IMR-90 (cell line): ENCODE data around the gene ACVR1. TPM values are rescaled to one million over a fixed set of nuclear protein-coding genes. Genes with fewer than 3 reads are reported as not detected.

Experiments used
- ATAC-seq: fragments of 200-7000 bp; cut with Tn5 transposase; 2 replicates; pipeline ENCODE4 v1.9.1; 2020; ENCODE audit warnings: low read depth, mild to moderate bottlenecking, moderate library complexity
- BruUV-seq: library from RNA; stranded (reverse); fragments of 400-500 nt; replicated peaks from 2 replicates; lab custom pipeline; 2021; lab: Mats Ljungman, UMichigan
- CTCF ChIA-PET: fragments of 300-600 bp; formaldehyde crosslinking; extraction: SDS; loops from one replicate; lab custom pipeline; 2021; ENCODE audit warnings: antibody characterized with exemption; lab: Yijun Ruan, JAX
- POLR2A ChIA-PET: fragments of 300-600 bp; sonication (Branson Sonifier 250); formaldehyde crosslinking; loops from one replicate; lab custom pipeline; 2022; ENCODE audit warnings: antibody characterized with exemption; ENCODE audit not compliant: unreplicated experiment; lab: Charles Lee
- DNase-seq: peaks from one replicate; pipeline ENCODE4 v3.0.0; 2013
- H2AFZ ChIP-seq: replicated peaks from 2 replicates; pipeline ENCODE3; 2013; ENCODE audit warnings: low read length, mild to moderate bottlenecking; ENCODE audit not compliant: poor library complexity
- H2AK5ac ChIP-seq: 2 replicates; pipeline ENCODE4 v1.6.1; 2013; ENCODE audit warnings: low read depth, low read length, inconsistent platforms
- H2AK9ac ChIP-seq: replicated peaks from 2 replicates; pipeline ENCODE3; 2013; ENCODE audit warnings: mild to moderate bottlenecking, low read depth, low read length, moderate library complexity; ENCODE audit not compliant: poor library complexity
- H2BK120ac ChIP-seq: 2 replicates; pipeline ENCODE4 v1.6.1; 2013; ENCODE audit warnings: low read depth, low read length, inconsistent platforms
- H2BK15ac ChIP-seq: 3 replicates; pipeline ENCODE4 v1.6.1; 2013; ENCODE audit warnings: low read depth, low read length, inconsistent platforms
- H2BK20ac ChIP-seq: 2 replicates; pipeline ENCODE4 v1.6.1; 2013; ENCODE audit warnings: low read depth, mild to moderate bottlenecking, inconsistent platforms, low read length, moderate library complexity
- H2BK5ac ChIP-seq: 2 replicates; pipeline ENCODE4 v1.6.1; 2013; ENCODE audit warnings: mild to moderate bottlenecking, low read depth, low read length, inconsistent platforms; ENCODE audit not compliant: poor library complexity, severe bottlenecking
- H3K14ac ChIP-seq: replicated peaks from 2 replicates; pipeline ENCODE4 v1.6.1; 2013; ENCODE audit warnings: low read depth, low read length, inconsistent platforms
- H3K18ac ChIP-seq: 2 replicates; pipeline ENCODE4 v1.6.1; 2013; ENCODE audit warnings: low read depth, low read length, control low read depth
- H3K23ac ChIP-seq: 2 replicates; pipeline ENCODE4 v1.6.1; 2013; ENCODE audit warnings: low read depth, low read length, inconsistent platforms
- H3K27ac ChIP-seq: 2 replicates; pipeline ENCODE4 v1.5.1; 2013; ENCODE audit warnings: mild to moderate bottlenecking, control low read depth, low read length; ENCODE audit not compliant: insufficient read depth
- H3K27me3 ChIP-seq: 2 replicates; pipeline ENCODE4 v1.6.1; 2013; ENCODE audit warnings: low read length; ENCODE audit not compliant: control insufficient read depth, insufficient read depth
- H3K36me3 ChIP-seq: 2 replicates; pipeline ENCODE4 v1.6.1; 2013; ENCODE audit warnings: low read length, mixed read lengths; ENCODE audit not compliant: control insufficient read depth, insufficient read depth
- H3K4ac ChIP-seq: 2 replicates; pipeline ENCODE4 v1.6.1; 2013; ENCODE audit warnings: low read depth, low read length, inconsistent platforms
- H3K4me1 ChIP-seq: 2 replicates; pipeline ENCODE4 v1.6.1; 2013; ENCODE audit warnings: low read length, mixed read lengths; ENCODE audit not compliant: control insufficient read depth, insufficient read depth
- H3K4me2 ChIP-seq: 2 replicates; pipeline ENCODE4 v1.6.1; 2013; ENCODE audit warnings: low read depth, mild to moderate bottlenecking, control low read depth, low read length, moderate library complexity
- H3K4me3 ChIP-seq: 2 replicates; pipeline ENCODE4 v1.5.1; 2013; ENCODE audit warnings: low read depth, mild to moderate bottlenecking, control low read depth, low read length, moderate library complexity; ENCODE audit not compliant: insufficient read depth
- H3K56ac ChIP-seq: 2 replicates; pipeline ENCODE4 v1.6.1; 2013; ENCODE audit warnings: low read length, inconsistent platforms; ENCODE audit not compliant: insufficient read depth; ENCODE audit errors: extremely low read depth
- H3K79me1 ChIP-seq, 2 experiments: 2 replicates each; pipeline ENCODE4 v1.6.1; 2013; ENCODE audit warnings: low read length in 2 of 2, inconsistent platforms in 1 of 2, low read depth in 1 of 2
- H3K9ac ChIP-seq: 2 replicates; pipeline ENCODE4 v1.6.1; 2013; ENCODE audit warnings: low read depth, low read length, control low read depth
- H3K9me1 ChIP-seq: 2 replicates; pipeline ENCODE4 v1.6.1; 2013; ENCODE audit warnings: low read length, inconsistent platforms; ENCODE audit not compliant: insufficient read depth
- H3K9me3 ChIP-seq: 2 replicates; pipeline ENCODE4 v1.6.1; 2013; ENCODE audit warnings: low read length; ENCODE audit not compliant: control insufficient read depth, insufficient read depth
- H4K20me1 ChIP-seq: 2 replicates; pipeline ENCODE4 v1.6.1; 2013; ENCODE audit warnings: low read length, inconsistent platforms; ENCODE audit not compliant: insufficient read depth
- H4K5ac ChIP-seq: 2 replicates; pipeline ENCODE4 v1.6.1; 2013; ENCODE audit warnings: mild to moderate bottlenecking, low read depth, low read length, control low read depth
- H4K8ac ChIP-seq, 2 experiments: 2 replicates each; pipeline ENCODE4 v1.6.1; 2013; ENCODE audit warnings: low read depth in 2 of 2, low read length in 2 of 2, control low read depth in 1 of 2, inconsistent platforms in 1 of 2
- H4K91ac ChIP-seq: 2 replicates; pipeline ENCODE4 v1.6.1; 2013; ENCODE audit warnings: low read depth, low read length, inconsistent platforms; ENCODE audit not compliant: insufficient read depth
- CEBPB ChIP-seq: IDR thresholded peaks from 2 replicates; pipeline ENCODE4 v1.6.1; 2012; ENCODE audit warnings: low read depth, low read length, improper control_type of control experiment
- NFE2L2 ChIP-seq: fragments of 150-350 bp; IDR thresholded peaks from 2 replicates; pipeline ENCODE4 v1.6.1; 2016; ENCODE audit warnings: low read depth, mild to moderate bottlenecking, low read length
- WGBS, 2 experiments: methylation state at CpG; one replicate each; pipeline versions ENCODE4 v1.1.5 to v1.1.7; 2013; ENCODE audit warnings: missing lambda C conversion rate in 2 of 2; ENCODE audit not compliant: insufficient read length in 1 of 2; ENCODE audit errors: extremely low coverage in 2 of 2; 5-methylcytosine and 5-hydroxymethylcytosine counted together
- dilution Hi-C: fragments of 300-500 bp; cut with HindIII; formaldehyde crosslinking; loops from one replicate; pipeline ENCODE4 v1.14.3; 2018; ENCODE audit warnings: low sequenced_read_pairs; ENCODE audit not compliant: unreplicated experiment
- in situ Hi-C: fragments of 300-500 bp; cut with MboI; formaldehyde crosslinking; loops from 3 replicates; pipeline ENCODE4 v1.14.3; 2019; ENCODE audit warnings: low sequenced_read_pairs, inconsistent platforms, mixed read lengths
- intact Hi-C: fragments of 100-400 bp; cut with micrococcal nuclease; formaldehyde crosslinking; loops from 2 replicates; pipeline ENCODE4 v1.10.0; 2022
- polyA plus RNA-seq, 3 experiments: library from polyadenylated mRNA; depleted of rRNA; stranded (reverse); fragments of >200 nt; gene quantifications; 2 replicates each; pipeline ENCODE4 v1.2.3, GENCODE V29; 2012; ENCODE audit warnings: low replicate concordance in 1 of 3
- total RNA-seq: library from RNA; depleted of rRNA; stranded (reverse); fragments of >200 nt; gene quantifications from 2 replicates; pipeline ENCODE4 v1.2.3, GENCODE V29; 2012

Gene ACVR1
- total and polyA plus RNA-seq, 2 of the 4 experiments (the other 2 are of a cell fraction), result 21.1 to 40.8 TPM

- Histone ChIP-seq H2AK9ac (no peak overlapping the region), H4K20me1 (no peaks in the 10 kb centered on the region), H3K56ac (no peak overlapping the region), H3K23ac (no peak overlapping the region), H3K14ac (no peak overlapping the region), H3K18ac (no peak overlapping the region), H3K4me1 (peaks cover 4% of the 10 kb centered on the region; the same call in 1 of the 2 replicates), H2BK20ac (no peak overlapping the region), H3K9ac (no peak overlapping the region), H3K9me3 (no peaks in the 10 kb centered on the region; the same call in 1 of the 2 replicates), H3K4me2 (no peak overlapping the region), H3K4me3 (no peak overlapping the region), H3K79me1 (no peaks in the 10 kb centered on the region), H4K91ac (no peak overlapping the region), H3K9me1 (0 out of 2 replicates have a peak, but pooled peaks cover 1% of the 10 kb centered on the region), H2BK5ac (no peak overlapping the region), H2AK5ac (no peak overlapping the region), H3K4ac (no peak overlapping the region), H4K5ac (no peak overlapping the region), H2BK15ac (no peak overlapping the region), H4K8ac (no peak overlapping the region), H3K27ac (no peak overlapping the region), H3K27me3 (no peaks in the 10 kb centered on the region), H2BK120ac (no peak overlapping the region), H3K36me3 (0 out of 2 replicates have a peak, but pooled peaks cover 1% of the 10 kb centered on the region), H2AFZ (no peak overlapping the region)
- intact Hi-C loops, result no loop called here
- dilution Hi-C loops, result no loop called here
- POLR2A ChIA-PET, result no interaction called here
- CTCF ChIA-PET, result interaction anchor here (1.0 kb wide), 1 partner anchor 9 kb away, joined by 5 read pairs; no protein-coding TSS in a partner anchor
- no peak for ATAC-seq
- in situ Hi-C loops, result no loop called here
- BruUV-seq, result no TSS peak
- DNase-seq, result peak; percentile 39
- WGBS, 2 experiments, result 60% methylated on average over 1 of the region's 1 CpG; no CpG with 5 or more reads in 1 of the 2 experiments
- peak; percentile 43; the same call in 1 of the 2 replicates for TF ChIP-seq CEBPB
- TF ChIP-seq NFE2L2, result no peak
Observed at GRCh38 chr2:157698430-157698829, 177.7 kb downstream of the ACVR1 start.
